ENCODE data around the gene GIPC1. TPM values are rescaled to one million over a fixed set of nuclear protein-coding genes. Genes with fewer than 3 reads are reported as not detected.
A peak's percentile ranks its signal among the peaks of the same experiment; 100 is the strongest.

The GIPC1 gene
- total and polyA plus RNA-seq, 9 donors: 45.0 to 52.5 (median 48.3) TPM

DNA sequence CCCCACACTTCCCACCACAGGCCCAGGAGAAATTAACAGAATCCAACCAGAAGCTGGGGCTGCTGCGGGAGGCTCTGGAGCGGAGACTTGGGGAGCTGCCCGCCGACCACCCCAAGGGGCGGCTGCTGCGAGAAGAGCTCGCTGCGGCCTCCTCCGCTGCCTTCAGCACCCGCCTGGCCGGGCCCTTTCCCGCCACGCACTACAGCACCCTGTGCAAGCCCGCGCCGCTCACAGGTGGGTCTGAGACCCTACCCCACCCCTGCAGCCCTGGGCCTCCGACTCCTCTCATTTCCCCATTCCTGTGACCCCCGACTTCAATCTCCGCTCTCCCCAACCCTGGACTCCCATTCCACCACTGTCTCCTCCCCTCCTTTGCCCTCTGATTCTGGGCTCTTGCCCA is 45.1 kb downstream of the GIPC1 start:
- H3K9me3 ChIP-seq (replicated peaks; ENCODE audit: control insufficient read depth, low read depth, low read length): no peaks in the 10 kb centered on the region
- H3K27ac ChIP-seq (ENCODE audit: low read length): no peak overlapping the region
- no peaks in the 10 kb centered on the region for H3K27me3 ChIP-seq (ENCODE audit: control insufficient read depth, insufficient read depth, low read length)
- no peak for DNase-seq
- H3K4me3 ChIP-seq (ENCODE audit: low read length): no peak overlapping the region
- 97% methylated on average over 19 of the region's 19 CpGs for WGBS (ENCODE audit: insufficient coverage)
- peaks cover 56% of the 10 kb centered on the region for H3K36me3 ChIP-seq (ENCODE audit: control insufficient read depth, insufficient read depth, low read length)
- no peaks in the 10 kb centered on the region for H3K4me1 ChIP-seq (ENCODE audit: control insufficient read depth, insufficient read depth, low read length)

- WGBS (ENCODE audit: insufficient coverage): 79% methylated on average over 28 of the region's 30 CpGs
- Histone ChIP-seq H3K4me3 (ENCODE audit: low read length) (no peak overlapping the region), H3K36me3 (ENCODE audit: control insufficient read depth, insufficient read depth, low read length) (peaks cover 58% of the 10 kb centered on the region), H3K27me3 (ENCODE audit: control insufficient read depth, insufficient read depth, low read length) (no peaks in the 10 kb centered on the region), H3K4me1 (ENCODE audit: control insufficient read depth, insufficient read depth, low read length) (no peaks in the 10 kb centered on the region), H3K9me3 (replicated peaks; ENCODE audit: control insufficient read depth, low read depth, low read length) (no peaks in the 10 kb centered on the region), H3K27ac (ENCODE audit: low read length) (no peak overlapping the region)
- DNase-seq: no peak
Measured at GRCh38 chr19:14450168-14450874, 45.6 kb downstream of the GIPC1 start.

DNA sequence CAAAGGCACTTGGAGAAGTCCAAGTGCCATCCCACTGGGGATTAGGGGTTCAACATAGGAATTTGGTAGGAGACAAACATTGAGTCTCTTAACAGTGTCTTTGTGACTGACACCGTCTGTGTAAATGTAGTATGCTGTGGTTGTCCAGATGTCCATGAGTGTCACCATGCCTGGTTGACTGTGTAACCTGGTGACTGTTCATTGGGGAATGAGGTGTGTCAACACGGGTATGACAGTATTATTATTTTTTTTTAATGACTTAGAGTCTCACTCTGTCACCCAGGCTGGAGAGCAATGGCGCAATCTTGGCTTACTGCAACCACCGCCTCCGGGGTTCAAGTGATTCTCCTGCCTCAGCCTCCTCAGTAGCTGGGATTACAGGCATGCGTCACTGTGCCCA is 46.6 kb downstream of the GIPC1 start:
- H3K27me3 ChIP-seq (ENCODE audit: control insufficient read depth, insufficient read depth, low read length): no peaks in the 10 kb centered on the region
- H3K27ac ChIP-seq (ENCODE audit: low read length): no peak overlapping the region
- no peaks in the 10 kb centered on the region for H3K4me1 ChIP-seq (ENCODE audit: control insufficient read depth, insufficient read depth, low read length)
- DNase-seq: no peak
- 98% methylated on average over 4 of the region's 6 CpGs for WGBS (ENCODE audit: insufficient coverage)
- H3K36me3 ChIP-seq (ENCODE audit: control insufficient read depth, insufficient read depth, low read length): peaks cover 67% of the 10 kb centered on the region
- H3K9me3 ChIP-seq (replicated peaks; ENCODE audit: control insufficient read depth, low read depth, low read length): no peaks in the 10 kb centered on the region
- H3K4me3 ChIP-seq (ENCODE audit: low read length): no peak overlapping the region

GRCh38 chr19:14446336-14447036 is 49.4 kb downstream of the GIPC1 start:
- Histone ChIP-seq H3K4me1 (ENCODE audit: control insufficient read depth, insufficient read depth, low read length) (peaks cover 4% of the 10 kb centered on the region), H3K4me3 (ENCODE audit: low read length) (no peak overlapping the region), H3K27ac (ENCODE audit: low read length) (no peak overlapping the region), H3K36me3 (ENCODE audit: control insufficient read depth, insufficient read depth, low read length) (peaks cover 79% of the 10 kb centered on the region), H3K9me3 (replicated peaks; ENCODE audit: control insufficient read depth, low read depth, low read length) (no peaks in the 10 kb centered on the region), H3K27me3 (ENCODE audit: control insufficient read depth, insufficient read depth, low read length) (no peaks in the 10 kb centered on the region)
- 100% methylated on average over 9 of the region's 10 CpGs for WGBS (ENCODE audit: insufficient coverage)
- no peak for DNase-seq

GRCh38 chr19:14443632-14444216 is 52.2 kb downstream of the GIPC1 start:
- Histone ChIP-seq H3K27ac (ENCODE audit: low read length) (no peak overlapping the region), H3K9me3 (replicated peaks; ENCODE audit: control insufficient read depth, low read depth, low read length) (no peaks in the 10 kb centered on the region), H3K4me1 (ENCODE audit: control insufficient read depth, insufficient read depth, low read length) (peaks cover 21% of the 10 kb centered on the region), H3K4me3 (ENCODE audit: low read length) (no peak overlapping the region), H3K27me3 (ENCODE audit: control insufficient read depth, insufficient read depth, low read length) (no peaks in the 10 kb centered on the region), H3K36me3 (ENCODE audit: control insufficient read depth, insufficient read depth, low read length) (peaks cover 59% of the 10 kb centered on the region)
- DNase-seq: no peak
- 96% methylated on average over 12 of the region's 14 CpGs for WGBS (ENCODE audit: insufficient coverage)

GRCh38 chr19:14442891-14443631 is 52.9 kb downstream of the GIPC1 start:
- 97% methylated on average over 13 of the region's 16 CpGs for WGBS (ENCODE audit: insufficient coverage)
- no peak overlapping the region for H3K4me3 ChIP-seq (ENCODE audit: low read length)
- H3K36me3 ChIP-seq (ENCODE audit: control insufficient read depth, insufficient read depth, low read length): peaks cover 53% of the 10 kb centered on the region
- no peak overlapping the region for H3K27ac ChIP-seq (ENCODE audit: low read length)
- H3K27me3 ChIP-seq (ENCODE audit: control insufficient read depth, insufficient read depth, low read length): no peaks in the 10 kb centered on the region
- no peaks in the 10 kb centered on the region for H3K9me3 ChIP-seq (replicated peaks; ENCODE audit: control insufficient read depth, low read depth, low read length)
- peaks cover 21% of the 10 kb centered on the region for H3K4me1 ChIP-seq (ENCODE audit: control insufficient read depth, insufficient read depth, low read length)
- DNase-seq: no peak

- peak; percentile 81 for DNase-seq
- Histone ChIP-seq H3K27me3 (ENCODE audit: control insufficient read depth, insufficient read depth, low read length) (no peaks in the 10 kb centered on the region), H3K27ac (ENCODE audit: low read length) (no peak overlapping the region), H3K9me3 (replicated peaks; ENCODE audit: control insufficient read depth, low read depth, low read length) (no peaks in the 10 kb centered on the region), H3K4me1 (ENCODE audit: control insufficient read depth, insufficient read depth, low read length) (peaks cover 21% of the 10 kb centered on the region), H3K4me3 (ENCODE audit: low read length) (no peak overlapping the region), H3K36me3 (ENCODE audit: control insufficient read depth, insufficient read depth, low read length) (peaks cover 51% of the 10 kb centered on the region)
- WGBS (ENCODE audit: insufficient coverage): 59% methylated on average over 33 of the region's 34 CpGs
Measured at GRCh38 chr19:14441041-14441938, 54.6 kb downstream of the GIPC1 start.

DNA sequence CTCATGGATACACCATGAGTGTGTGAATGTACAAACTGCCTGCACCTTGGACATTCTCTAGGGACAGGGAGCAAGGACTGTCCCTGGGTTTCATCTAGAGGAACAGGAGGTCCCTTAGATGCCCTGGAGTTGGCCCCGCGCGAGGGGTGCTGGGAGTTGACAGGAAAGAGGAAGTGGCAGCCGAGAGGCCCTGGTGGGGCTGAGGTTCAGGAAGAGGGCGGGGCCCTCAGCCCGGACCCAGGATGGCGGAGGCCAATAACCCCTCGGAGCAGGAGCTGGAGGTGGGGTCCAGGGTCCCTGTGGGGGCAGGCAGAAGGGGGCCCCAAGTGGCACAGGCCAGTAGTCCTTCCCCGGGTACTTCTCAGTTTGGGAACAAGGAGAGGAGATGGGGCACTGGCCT is 55.9 kb downstream of the GIPC1 start:
- H3K27ac ChIP-seq (ENCODE audit: low read length): no peak overlapping the region
- peak overlapping the region; percentile 16 for H3K4me3 ChIP-seq (ENCODE audit: low read length)
- DNase-seq: peak; percentile 71
- H3K36me3 ChIP-seq (ENCODE audit: control insufficient read depth, insufficient read depth, low read length): peaks cover 42% of the 10 kb centered on the region
- no peaks in the 10 kb centered on the region for H3K9me3 ChIP-seq (replicated peaks; ENCODE audit: control insufficient read depth, low read depth, low read length)
- H3K4me1 ChIP-seq (ENCODE audit: control insufficient read depth, insufficient read depth, low read length): peaks cover 23% of the 10 kb centered on the region
- WGBS (ENCODE audit: insufficient coverage): 36% methylated on average over 9 of the region's 9 CpGs
- H3K27me3 ChIP-seq (ENCODE audit: control insufficient read depth, insufficient read depth, low read length): no peaks in the 10 kb centered on the region

- H3K27ac ChIP-seq (ENCODE audit: low read length): no peak overlapping the region
- H3K27me3 ChIP-seq (ENCODE audit: control insufficient read depth, insufficient read depth, low read length): no peaks in the 10 kb centered on the region
- WGBS (ENCODE audit: insufficient coverage): 68% methylated on average over 9 of the region's 9 CpGs
- peaks cover 33% of the 10 kb centered on the region for H3K36me3 ChIP-seq (ENCODE audit: control insufficient read depth, insufficient read depth, low read length)
- no peaks in the 10 kb centered on the region for H3K9me3 ChIP-seq (replicated peaks; ENCODE audit: control insufficient read depth, low read depth, low read length)
- H3K4me3 ChIP-seq (ENCODE audit: low read length): no peak overlapping the region
- no peak for DNase-seq
- H3K4me1 ChIP-seq (ENCODE audit: control insufficient read depth, insufficient read depth, low read length): peaks cover 33% of the 10 kb centered on the region
Measured at GRCh38 chr19:14439014-14439413, 56.9 kb downstream of the GIPC1 start.
